AG04450 (cell line): ENCODE measurements around the gene TSSC4. TPM values are rescaled to one million over a fixed set of nuclear protein-coding genes. Genes with fewer than 3 reads are reported as not detected.

ENCODE experiments used
- CTCF ChIA-PET: fragments of 300-600, 350-600 bp; formaldehyde crosslinking; extraction: SDS; loops from one replicate; lab custom pipeline; 2022; ENCODE audit warnings: antibody characterized with exemption, inconsistent platforms; lab: Charles Lee
- POLR2A ChIA-PET: fragments of 350-600 bp; formaldehyde crosslinking; extraction: SDS; loops from one replicate; lab custom pipeline; 2021; ENCODE audit warnings: antibody characterized with exemption, inconsistent platforms; lab: Yijun Ruan, JAX
- DNase-seq: peaks from one replicate; pipeline ENCODE4 v3.0.0-alpha.2; 2011; ENCODE audit warnings: low read depth, low spot score
- H3K27ac ChIP-seq: one replicate; pipeline ENCODE4 v1.5.1; 2012; ENCODE audit warnings: low read depth, low read length, control low read depth
- H3K27me3 ChIP-seq: one replicate; pipeline ENCODE4 v1.6.0; 2012; ENCODE audit warnings: low read length; ENCODE audit not compliant: control insufficient read depth, insufficient read depth
- H3K4me3 ChIP-seq: 2 replicates; pipeline ENCODE4 v1.5.1; 2011; ENCODE audit warnings: mild to moderate bottlenecking, low read depth, low read length, control low read depth
- H3K9me3 ChIP-seq: 2 replicates; pipeline ENCODE4 v1.5.1; 2012; ENCODE audit warnings: low read length; ENCODE audit not compliant: control insufficient read depth, insufficient read depth
- CTCF ChIP-seq: IDR thresholded peaks from 2 replicates; pipeline ENCODE4 v1.5.1; 2011; ENCODE audit warnings: low read depth, low read length, control low read depth, inconsistent platforms
- polyA plus RNA-seq: library from polyadenylated mRNA; depleted of rRNA; stranded (reverse); fragments of >200 nt; gene quantifications from 2 replicates; pipeline ENCODE4 v1.2.3, GENCODE V29; 2011

TSSC4 gene
- polyA plus RNA-seq, 1 experiment = 13.3 TPM

DNA sequence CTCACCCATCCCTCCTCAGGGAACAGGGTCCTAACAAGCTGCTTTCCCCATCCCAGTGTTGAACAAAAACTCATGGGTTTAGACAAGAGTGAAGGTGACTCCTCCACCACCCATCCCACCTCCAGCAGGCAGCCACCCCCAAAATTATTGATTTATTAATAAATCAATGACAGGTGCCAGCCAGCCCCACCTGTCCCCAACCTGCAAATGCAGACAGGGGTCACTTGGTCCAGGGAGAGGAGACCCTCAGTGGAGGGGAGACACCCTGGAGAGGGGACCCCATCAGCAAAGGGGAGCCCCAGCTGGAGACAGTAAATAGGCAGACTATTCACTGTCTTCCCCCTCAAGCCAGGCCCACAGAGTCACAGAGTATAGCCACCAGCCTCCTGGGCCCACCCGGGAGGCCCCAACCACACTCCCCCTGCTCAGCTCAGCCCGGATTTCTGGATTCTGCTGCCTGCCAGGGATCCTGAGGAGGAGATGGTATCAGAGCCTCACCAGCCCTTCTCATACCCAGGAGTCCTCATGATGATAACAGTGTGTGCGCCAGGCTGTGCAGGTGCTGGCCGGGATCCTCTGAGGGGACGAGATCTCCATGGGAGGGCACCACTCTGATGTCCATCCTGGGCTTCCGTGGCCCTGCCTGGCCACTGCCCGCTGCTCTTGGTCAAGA, 32.2 kb upstream of the TSSC4 start:
- H3K9me3 ChIP-seq = no peaks in the 10 kb centered on the region; the same call in 1 of the 2 replicates
- H3K27me3 ChIP-seq = peaks cover 4% of the 10 kb centered on the region
- H3K4me3 ChIP-seq = no peak overlapping the region
- no peak overlapping the region for H3K27ac ChIP-seq
- ChIA-PET POLR2A (no interaction called here), CTCF (no interaction called here)
- TF ChIP-seq CTCF = no peak
- DNase-seq = no peak

- no peak for TF ChIP-seq CTCF
- no peak overlapping the region for H3K4me3 ChIP-seq
- H3K9me3 ChIP-seq = no peaks in the 10 kb centered on the region; the same call in 1 of the 2 replicates
- H3K27me3 ChIP-seq = peaks cover 5% of the 10 kb centered on the region
- DNase-seq = no peak
- CTCF ChIA-PET = no interaction called here
- H3K27ac ChIP-seq = no peak overlapping the region
- POLR2A ChIA-PET = no interaction called here
These were observed 31.7 kb upstream of the TSSC4 start for GRCh38 chr11:2368851-2369180.

GRCh38 chr11:2369320-2369719, 31.2 kb upstream of the TSSC4 start:
- DNase-seq = no peak
- CTCF ChIA-PET = no interaction called here
- TF ChIP-seq CTCF = no peak

GRCh38 chr11:2369896-2370295, 30.7 kb upstream of the TSSC4 start:
- CTCF ChIA-PET = no interaction called here

More at GRCh38 chr11:2369320-2369719, 31.2 kb upstream of the TSSC4 start:
- Histone ChIP-seq H3K4me3 (no peak overlapping the region), H3K27me3 (peaks cover 2% of the 10 kb centered on the region), H3K27ac (no peak overlapping the region), H3K9me3 (no peaks in the 10 kb centered on the region; the same call in 1 of the 2 replicates)
- POLR2A ChIA-PET = no interaction called here

More at GRCh38 chr11:2369896-2370295, 30.7 kb upstream of the TSSC4 start:
- no peak for TF ChIP-seq CTCF
- Histone ChIP-seq H3K27ac (no peak overlapping the region), H3K4me3 (no peak overlapping the region), H3K27me3 (peaks cover 2% of the 10 kb centered on the region), H3K9me3 (no peaks in the 10 kb centered on the region; the same call in 1 of the 2 replicates)
- DNase-seq = no peak
- POLR2A ChIA-PET = no interaction called here
